H1 (cell line): ENCODE data around the gene TRAPPC12. TPM values are rescaled to one million over a fixed set of nuclear protein-coding genes. Genes with fewer than 3 reads are reported as not detected.

Source experiments
- ATF2 ChIP-seq: IDR thresholded peaks from 2 replicates; pipeline ENCODE4 v1.6.1; 2012; ENCODE audit warnings: low read length, inconsistent platforms
- GABPA ChIP-seq: IDR thresholded peaks from 2 replicates; pipeline ENCODE4 v1.6.1; 2011; ENCODE audit warnings: mild to moderate bottlenecking, low read length, moderate library complexity, borderline replicate concordance; ENCODE audit not compliant: insufficient read depth
- KDM4A ChIP-seq: IDR thresholded peaks from one replicate; pipeline ENCODE4 v1.7.1; 2012; ENCODE audit warnings: low read depth, mild to moderate bottlenecking, moderate library complexity, low read length, inconsistent platforms; ENCODE audit not compliant: severe bottlenecking
- SIX5 ChIP-seq: IDR thresholded peaks from 2 replicates; pipeline ENCODE4 v1.6.1; 2011; ENCODE audit warnings: mild to moderate bottlenecking, low read depth, low read length
- TEAD4 ChIP-seq: IDR thresholded peaks from 2 replicates; pipeline ENCODE4 v1.6.1; 2012; ENCODE audit warnings: low read depth, low read length, inconsistent platforms, mixed read lengths
- USF2 ChIP-seq: IDR thresholded peaks from 2 replicates; pipeline ENCODE4 v1.6.1; 2011; ENCODE audit warnings: low read length, improper control_type of control experiment
- polyA plus RNA-seq, 7 experiments: library from polyadenylated mRNA; depleted of rRNA in 3 of 7; stranded (reverse) in 5 of 7; unstranded in 2 of 7; fragments of >200 nt in 5 of 7; fragments of 200-250 nt in 2 of 7; gene quantifications; 1 replicate in 5 of 7; 2 replicates in 1 of 7; 4 replicates in 1 of 7; pipeline versions ENCODE4 v1.2.1 to v1.2.3, GENCODE V29; 2011 to 2013; ENCODE audit warnings: missing spikeins in 2 of 7, mixed read lengths in 2 of 7
- total RNA-seq: library from RNA; stranded (reverse); fragmentation: NEBNext Ultra II Directional; extraction: Animal tissue kit (Norgen Biotek cat#: 25700); gene quantifications from 2 replicates; pipeline ENCODE4 v1.2.1, GENCODE V29; 2021

Gene TRAPPC12
- total and polyA plus RNA-seq, 2 of the 8 experiments (the other 6 are each of a cell fraction or from before 2014, with no cell fraction given) = 35.0 to 67.3 TPM

GRCh38 chr2:3338340-3338739, 41.2 kb upstream of the TRAPPC12 start (continued):
- TF ChIP-seq ATF2 = no peak
- TF ChIP-seq SIX5 = no peak
- no peak for TF ChIP-seq KDM4A
- no peak for TF ChIP-seq GABPA
- no peak for TF ChIP-seq USF2
- no peak for TF ChIP-seq TEAD4
- TF ChIP-seq, all 59 proteins: peak for 0
